ENCODE data around the gene RAD51B.

The RAD51B gene

GRCh38 chr14:68669603-68670358 lies 850.2 kb downstream of the RAD51B start:
- DNase-seq (ENCODE audit: low read depth in 2 of 2) = no peak

GRCh38 chr14:68670359-68670715 lies 850.8 kb downstream of the RAD51B start:
- DNase-seq (ENCODE audit: low read depth in 2 of 2) = no peak

GRCh38 chr14:68671909-68672308 lies 852.3 kb downstream of the RAD51B start:
- no peak for DNase-seq (ENCODE audit: low read depth in 2 of 2)

GRCh38 chr14:68672609-68673285 lies 853.2 kb downstream of the RAD51B start:
- no peak for DNase-seq (ENCODE audit: low read depth in 2 of 2)

GRCh38 chr14:68673464-68673863 lies 853.9 kb downstream of the RAD51B start:
- no peak for DNase-seq (ENCODE audit: low read depth in 2 of 2)

GRCh38 chr14:68674538-68675232 lies 855.1 kb downstream of the RAD51B start:
- DNase-seq (ENCODE audit: low read depth in 2 of 2) = no peak

- no peak for DNase-seq (ENCODE audit: low read depth in 2 of 2)
These were observed 855.6 kb downstream of the RAD51B start for GRCh38 chr14:68675233-68675577.

GRCh38 chr14:68676511-68676943 lies 856.9 kb downstream of the RAD51B start:
- DNase-seq (ENCODE audit: low read depth in 2 of 2) = no peak

- DNase-seq (ENCODE audit: low read depth in 2 of 2) = no peak
These were observed 857.9 kb downstream of the RAD51B start for GRCh38 chr14:68677476-68677875.

- DNase-seq (ENCODE audit: low read depth in 2 of 2) = no peak
These were observed 858.3 kb downstream of the RAD51B start for GRCh38 chr14:68677901-68678300.

- DNase-seq (ENCODE audit: low read depth in 2 of 2) = no peak
These were observed 858.9 kb downstream of the RAD51B start for GRCh38 chr14:68678471-68678870.

- no peak for DNase-seq (ENCODE audit: low read depth in 2 of 2)
These were observed 859.7 kb downstream of the RAD51B start for GRCh38 chr14:68679301-68679700.

- no peak for DNase-seq (ENCODE audit: low read depth in 2 of 2)
These were observed 860.3 kb downstream of the RAD51B start for GRCh38 chr14:68679746-68680467.

- no peak for DNase-seq (ENCODE audit: low read depth in 2 of 2)
These were observed 861.0 kb downstream of the RAD51B start for GRCh38 chr14:68680541-68681051.

- DNase-seq (ENCODE audit: low read depth in 2 of 2) = no peak
These were observed 861.9 kb downstream of the RAD51B start for GRCh38 chr14:68681256-68682011.

- DNase-seq (ENCODE audit: low read depth in 2 of 2) = peak in 1 of 2 donors; percentile 9
These were observed 862.9 kb downstream of the RAD51B start for GRCh38 chr14:68682166-68683103.

- no peak for DNase-seq (ENCODE audit: low read depth in 2 of 2)
These were observed 863.7 kb downstream of the RAD51B start for GRCh38 chr14:68683326-68683725.

GRCh38 chr14:68684466-68685418 lies 865.2 kb downstream of the RAD51B start:
- no peak for DNase-seq (ENCODE audit: low read depth in 2 of 2)
